ENCODE results near the gene TMEM9.

DNA sequence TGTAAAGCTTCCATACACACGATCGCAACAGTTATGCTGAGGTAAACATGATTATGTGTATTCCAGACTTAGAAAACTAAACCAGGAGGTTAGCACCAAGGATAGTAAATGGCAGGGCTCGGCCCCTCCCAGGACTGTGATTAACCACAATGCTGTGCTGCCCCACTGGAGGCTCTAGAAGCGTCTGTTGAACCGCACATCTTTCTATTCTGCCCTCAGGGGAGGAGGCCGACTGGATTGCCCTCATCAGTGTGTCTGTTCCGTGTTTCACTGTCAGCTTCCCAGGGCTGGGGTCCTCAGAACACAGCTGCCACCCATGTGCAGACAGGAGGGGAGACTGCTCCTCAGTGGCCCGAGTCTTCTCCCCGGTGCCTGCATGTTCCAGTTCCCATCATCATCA is 14.5 kb downstream of the TMEM9 start:
- TF ChIP-seq POLR2A (IDR thresholded peaks at IDR 0.05; ENCODE audit: low read depth, low read length) (no peak), PAX5 (IDR thresholded peaks at IDR 0.05; ENCODE audit: insufficient read depth, low read length, severe bottlenecking) (no peak), POLR2AphosphoS5 (IDR thresholded peaks at IDR 0.05; ENCODE audit: low read depth, low read length) (no peak)
